Transverse colon (tissue), 4 donors: ENCODE results near the gene EIF4B.

ENCODE experiments used
- CTCF ChIP-seq, 5 experiments: fragments of 200-600 bp in 3 of 5; fragments of 450-650 bp in 2 of 5; sonication (generic) in 3 of 5; IDR thresholded peaks; 1 replicate in 2 of 5; 2 replicates in 3 of 5; pipeline ENCODE4 v1.5.1; 2016 to 2017; ENCODE audit warnings: antibody characterized with exemption in 5 of 5, inconsistent platforms in 3 of 5, mild to moderate bottlenecking in 2 of 5, moderate library complexity in 1 of 5
- EP300 ChIP-seq: sonication (generic); formaldehyde crosslinking; IDR thresholded peaks from one replicate; pipeline ENCODE4 v1.6.1; 2017; ENCODE audit warnings: antibody characterized with exemption, low read depth
- POLR2A ChIP-seq: fragments of 450-650 bp; IDR thresholded peaks from one replicate; pipeline ENCODE4 v1.6.1; 2016; ENCODE audit warnings: antibody characterized with exemption, mild to moderate bottlenecking, moderate library complexity
- POLR2AphosphoS5 ChIP-seq, 3 donors: sonication (generic); formaldehyde crosslinking; IDR thresholded peaks; one replicate each; pipeline ENCODE4 v1.6.1; 2016; ENCODE audit warnings: antibody characterized with exemption in 3 of 3

GRCh38 chr12:53074999-53075370 lies 68.7 kb downstream of the EIF4B start:
- no peak for TF ChIP-seq CTCF (IDR thresholded peaks at IDR 0.05)
- no peak for TF ChIP-seq POLR2A
- TF ChIP-seq POLR2AphosphoS5 (IDR thresholded peaks at IDR 0.05), result no peak
- no peak for TF ChIP-seq EP300
